SK-N-MC (cell line): ENCODE results near the gene VRTN.

Experiments used
- DNase-seq: peaks from one replicate; pipeline ENCODE4 v3.0.0-alpha.2; 2011; ENCODE audit warnings: low read depth, low spot score
- H3K27ac ChIP-seq: fragments of 200-600 bp; sonication (generic); 2 replicates; pipeline ENCODE4 v1.5.1; 2016; ENCODE audit warnings: mixed run types
- H3K36me3 ChIP-seq: fragments of 200-600 bp; sonication (generic); 2 replicates; pipeline ENCODE4 v1.6.1; 2017; ENCODE audit warnings: antibody characterized with exemption, low read length, mixed read lengths; ENCODE audit not compliant: insufficient read depth
- H3K4me3 ChIP-seq: fragments of 200-600 bp; sonication (generic); 2 replicates; pipeline ENCODE4 v1.5.1; 2016
- H3K9ac ChIP-seq: fragments of 200-600 bp; sonication (generic); 2 replicates; pipeline ENCODE4 v1.8.0; 2017; ENCODE audit warnings: mixed run types, mixed read lengths; ENCODE audit not compliant: insufficient read length
- H3K9me3 ChIP-seq: fragments of 200-600 bp; sonication (generic); 2 replicates; pipeline ENCODE4 v1.6.1; 2017; ENCODE audit warnings: low read depth, mild to moderate bottlenecking, antibody characterized with exemption, low read length, moderate library complexity, mixed read lengths
- EZH2 ChIP-seq: fragments of 200-600 bp; sonication (generic); IDR thresholded peaks from one replicate; pipeline ENCODE4 v1.6.1; 2017; ENCODE audit warnings: antibody characterized with exemption
- FOXP2 ChIP-seq: optimal IDR thresholded peaks from 2 replicates; pipeline ENCODE3; 2011; ENCODE audit warnings: mild to moderate bottlenecking, moderate library complexity; ENCODE audit not compliant: insufficient read depth; ENCODE audit errors: extremely low read length, control extremely low read depth
- POLR2AphosphoS5 ChIP-seq: IDR thresholded peaks from 2 replicates; pipeline ENCODE4 v1.6.1; 2012; ENCODE audit warnings: mild to moderate bottlenecking, low read depth, low read length, borderline replicate concordance

The VRTN gene

DNA sequence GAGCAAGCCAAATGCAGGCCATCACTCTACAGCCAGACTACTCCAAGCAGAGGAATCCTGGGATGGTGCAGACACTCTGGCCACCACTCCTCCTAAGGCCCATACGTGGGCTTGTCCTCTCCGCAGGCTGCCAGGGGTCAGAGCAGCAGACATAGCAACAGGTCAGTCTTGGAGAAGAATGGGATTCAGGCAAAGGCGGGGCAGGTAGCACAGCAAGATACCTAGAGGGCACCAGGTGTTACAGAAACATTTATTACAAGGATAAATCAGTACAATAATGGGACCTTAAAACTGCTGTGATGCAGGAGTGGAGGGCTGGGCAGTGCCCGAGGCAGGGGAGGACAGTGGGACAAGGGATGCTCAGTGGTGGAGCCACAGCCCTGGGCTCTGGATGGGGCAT, 57.4 kb downstream of the VRTN start:
- Histone ChIP-seq H3K9ac (no peak overlapping the region), H3K4me3 (no peak overlapping the region), H3K27ac (no peak overlapping the region), H3K36me3 (no peaks in the 10 kb centered on the region), H3K9me3 (no peaks in the 10 kb centered on the region)
- DNase-seq, result no peak
- TF ChIP-seq EZH2 (no peak), FOXP2 (no peak), POLR2AphosphoS5 (no peak)

DNA sequence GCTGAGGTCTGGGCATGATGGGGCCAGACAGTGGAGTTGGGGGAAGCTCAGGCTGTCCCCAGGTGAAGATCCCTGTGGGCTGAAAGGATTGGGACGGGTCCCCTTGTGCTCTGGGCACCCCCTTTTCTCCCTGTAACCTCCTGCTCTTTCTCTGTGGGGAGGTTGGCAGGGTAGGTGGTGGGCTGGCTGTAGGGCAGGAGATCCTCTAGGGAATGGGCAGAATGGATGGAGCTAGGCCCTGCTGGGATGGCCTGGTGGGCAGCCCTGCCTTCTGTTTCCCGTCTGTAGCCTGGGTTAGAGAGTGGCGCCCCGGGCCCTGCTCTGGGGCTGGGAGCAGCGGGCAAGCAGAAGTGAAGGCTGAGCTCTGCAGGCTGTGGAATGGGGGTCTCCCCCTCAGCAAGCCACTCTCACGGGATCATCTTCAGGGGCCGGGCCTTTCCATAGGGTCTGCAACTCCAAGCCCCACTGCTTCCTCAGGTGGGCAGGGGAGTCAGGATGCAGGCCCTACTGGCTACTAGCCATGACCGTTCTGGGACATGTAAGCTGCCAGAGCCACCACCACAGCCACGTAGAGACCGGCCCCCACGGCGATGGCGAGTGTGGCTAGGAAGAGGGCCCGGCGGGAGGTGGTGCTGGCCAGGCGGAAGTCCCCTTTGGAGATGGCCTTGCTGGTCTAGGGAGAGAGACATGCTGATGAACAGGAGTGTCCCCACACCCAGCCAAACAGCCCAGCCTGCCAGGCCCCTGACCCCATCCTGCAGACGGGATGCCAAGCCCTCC, 58.9 kb downstream of the VRTN start:
- no peak overlapping the region for H3K4me3 ChIP-seq
- no peak for TF ChIP-seq POLR2AphosphoS5
- TF ChIP-seq FOXP2, result no peak
- TF ChIP-seq EZH2, result no peak
- no peak overlapping the region for H3K9ac ChIP-seq
- no peaks in the 10 kb centered on the region for H3K36me3 ChIP-seq
- no peak for DNase-seq
- H3K9me3 ChIP-seq, result no peaks in the 10 kb centered on the region
- H3K27ac ChIP-seq, result no peak overlapping the region

DNA sequence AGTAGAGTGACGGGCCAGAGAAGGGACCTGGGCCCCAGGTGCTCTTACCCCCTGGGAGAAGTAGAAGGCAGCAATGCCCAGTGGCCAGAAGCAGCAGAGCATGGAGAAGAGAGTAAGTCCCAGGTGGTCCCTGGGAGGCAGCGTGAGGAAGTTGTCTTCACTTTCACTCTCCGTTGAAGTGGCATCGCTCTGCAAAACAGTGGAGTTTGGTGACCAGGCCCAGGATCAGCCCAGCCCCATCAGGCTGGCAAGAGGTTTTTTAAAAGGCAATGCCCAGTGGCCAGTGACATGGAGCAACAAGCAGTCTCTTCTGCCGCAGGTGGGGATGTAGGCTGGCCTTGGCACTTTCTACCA, 59.5 kb downstream of the VRTN start:
- H3K4me3 ChIP-seq, result no peak overlapping the region
- no peak for TF ChIP-seq FOXP2
- TF ChIP-seq POLR2AphosphoS5, result no peak
- TF ChIP-seq EZH2, result no peak
- H3K9me3 ChIP-seq, result no peaks in the 10 kb centered on the region
- H3K9ac ChIP-seq, result no peak overlapping the region
- DNase-seq, result no peak
- no peak overlapping the region for H3K27ac ChIP-seq
- H3K36me3 ChIP-seq, result no peaks in the 10 kb centered on the region

DNA sequence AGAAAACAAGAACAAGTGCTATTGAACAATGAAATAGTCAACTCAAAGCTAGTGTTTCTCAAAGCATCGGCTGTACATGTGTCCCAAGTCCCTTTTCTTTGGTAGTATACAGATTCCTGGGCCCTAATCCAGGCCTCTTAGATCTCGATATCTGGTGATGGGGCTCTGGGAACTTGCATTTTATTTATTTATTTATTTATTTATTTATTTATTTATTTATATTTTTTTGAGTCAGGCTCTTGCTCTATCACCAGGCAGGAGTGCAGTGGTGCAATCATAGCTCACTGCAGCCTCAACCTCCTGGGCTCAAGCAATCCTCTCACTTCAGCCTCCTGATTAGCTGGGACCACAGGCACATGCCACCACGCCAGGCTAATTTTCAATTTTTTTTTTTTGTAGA, 60.6 kb downstream of the VRTN start:
- no peak for TF ChIP-seq EZH2
- no peak for TF ChIP-seq FOXP2
- TF ChIP-seq POLR2AphosphoS5, result no peak
- no peaks in the 10 kb centered on the region for H3K9me3 ChIP-seq
- no peak overlapping the region for H3K9ac ChIP-seq
- no peak for DNase-seq
- H3K36me3 ChIP-seq, result no peaks in the 10 kb centered on the region
- H3K4me3 ChIP-seq, result no peak overlapping the region
- H3K27ac ChIP-seq, result no peak overlapping the region

- no peak overlapping the region for H3K9ac ChIP-seq
- no peak for TF ChIP-seq POLR2AphosphoS5
- no peak for TF ChIP-seq FOXP2
- TF ChIP-seq EZH2, result no peak
- no peak for DNase-seq
- no peak overlapping the region for H3K27ac ChIP-seq
- no peaks in the 10 kb centered on the region for H3K36me3 ChIP-seq
- H3K4me3 ChIP-seq, result no peak overlapping the region
- H3K9me3 ChIP-seq, result no peaks in the 10 kb centered on the region
Observed at GRCh38 chr14:74409441-74409840, 61.2 kb downstream of the VRTN start.
